ENCODE results near the gene RERE.

The RERE gene

GRCh38 chr1:8835941-8836643 is 18.7 kb upstream of the RERE start:
- no peak for TF ChIP-seq REST (IDR thresholded peaks at IDR 0.05; ENCODE audit: low read depth)
- no peak for TF ChIP-seq TCF12 (IDR thresholded peaks at IDR 0.05; ENCODE audit: low read depth)
- TF ChIP-seq CEBPB (IDR thresholded peaks at IDR 0.05): no peak
- TF ChIP-seq EP300 (IDR thresholded peaks at IDR 0.05; ENCODE audit: borderline replicate concordance): no peak
- TF ChIP-seq NFIC (IDR thresholded peaks at IDR 0.05): no peak
- no peak for TF ChIP-seq FOXM1 (IDR thresholded peaks at IDR 0.05; ENCODE audit: borderline replicate concordance, low read depth)
- TF ChIP-seq EGR1 (IDR thresholded peaks at IDR 0.05): no peak
- TF ChIP-seq USF1 (IDR thresholded peaks at IDR 0.05): no peak
- no peak for TF ChIP-seq CREB1 (IDR thresholded peaks at IDR 0.05; ENCODE audit: low read depth)
- TF ChIP-seq ZBTB7A (IDR thresholded peaks at IDR 0.05; ENCODE audit: low read depth): no peak
- no peak for TF ChIP-seq TAF1 (IDR thresholded peaks at IDR 0.05; ENCODE audit: low read depth)
- TF ChIP-seq YY1 (IDR thresholded peaks at IDR 0.05; ENCODE audit: low read depth): no peak
- no peak for TF ChIP-seq MAX (IDR thresholded peaks at IDR 0.05)
- TF ChIP-seq RAD21 (IDR thresholded peaks at IDR 0.05; ENCODE audit: low read depth): no peak
- TF ChIP-seq TEAD4 (IDR thresholded peaks at IDR 0.05): no peak

- TF ChIP-seq CEBPB (IDR thresholded peaks at IDR 0.05): no peak
- no peak for TF ChIP-seq EP300 (IDR thresholded peaks at IDR 0.05; ENCODE audit: borderline replicate concordance)
- no peak for TF ChIP-seq REST (IDR thresholded peaks at IDR 0.05; ENCODE audit: low read depth)
- no peak for TF ChIP-seq USF1 (IDR thresholded peaks at IDR 0.05)
- TF ChIP-seq RAD21 (IDR thresholded peaks at IDR 0.05; ENCODE audit: low read depth): no peak
- TF ChIP-seq NFIC (IDR thresholded peaks at IDR 0.05): no peak
- TF ChIP-seq TCF12 (IDR thresholded peaks at IDR 0.05; ENCODE audit: low read depth): no peak
- no peak for TF ChIP-seq MAX (IDR thresholded peaks at IDR 0.05)
- no peak for TF ChIP-seq TAF1 (IDR thresholded peaks at IDR 0.05; ENCODE audit: low read depth)
These were observed 13.9 kb upstream of the RERE start for GRCh38 chr1:8831340-8831739.

GRCh38 chr1:8825985-8826481 is 8.6 kb upstream of the RERE start:
- TF ChIP-seq RAD21 (IDR thresholded peaks at IDR 0.05; ENCODE audit: low read depth) (no peak), MAX (IDR thresholded peaks at IDR 0.05) (no peak), TAF1 (IDR thresholded peaks at IDR 0.05; ENCODE audit: low read depth) (no peak), TCF12 (IDR thresholded peaks at IDR 0.05; ENCODE audit: low read depth) (no peak), EGR1 (IDR thresholded peaks at IDR 0.05) (no peak), CREB1 (IDR thresholded peaks at IDR 0.05; ENCODE audit: low read depth) (no peak)

GRCh38 chr1:8823295-8823664 is 5.8 kb upstream of the RERE start:
- TF ChIP-seq REST (IDR thresholded peaks at IDR 0.05; ENCODE audit: low read depth): no peak
- TF ChIP-seq CREB1 (IDR thresholded peaks at IDR 0.05; ENCODE audit: low read depth): no peak
- no peak for TF ChIP-seq TEAD4 (IDR thresholded peaks at IDR 0.05)
- no peak for TF ChIP-seq RAD21 (IDR thresholded peaks at IDR 0.05; ENCODE audit: low read depth)
- no peak for TF ChIP-seq ZBTB7A (IDR thresholded peaks at IDR 0.05; ENCODE audit: low read depth)
- no peak for TF ChIP-seq USF1 (IDR thresholded peaks at IDR 0.05)
- no peak for TF ChIP-seq FOXM1 (IDR thresholded peaks at IDR 0.05; ENCODE audit: borderline replicate concordance, low read depth)
- TF ChIP-seq MAX (IDR thresholded peaks at IDR 0.05): no peak
- no peak for TF ChIP-seq EGR1 (IDR thresholded peaks at IDR 0.05)
- TF ChIP-seq YY1 (IDR thresholded peaks at IDR 0.05; ENCODE audit: low read depth): no peak
- TF ChIP-seq TCF12 (IDR thresholded peaks at IDR 0.05; ENCODE audit: low read depth): no peak
- TF ChIP-seq NFIC (IDR thresholded peaks at IDR 0.05): no peak
- no peak for TF ChIP-seq CEBPB (IDR thresholded peaks at IDR 0.05)
- TF ChIP-seq TAF1 (IDR thresholded peaks at IDR 0.05; ENCODE audit: low read depth): no peak
- TF ChIP-seq EP300 (IDR thresholded peaks at IDR 0.05; ENCODE audit: borderline replicate concordance): no peak

All from Ishikawa (cell line).